Endothelial cell (in vitro differentiated cells): Measurements from ENCODE around the gene PLPPR3. TPM values are rescaled to one million over a fixed set of nuclear protein-coding genes. Genes with fewer than 3 reads are reported as not detected.

Experiments
- DNase-seq: peaks from one replicate; pipeline ENCODE4 v3.0.0; 2021; ENCODE audit warnings: low spot score
- H3K27ac Mint-ChIP-seq: one replicate; pipeline ENCODE4 v1.8.0; 2021; ENCODE audit warnings: mixed read lengths, inconsistent platforms; ENCODE audit not compliant: unreplicated experiment
- H3K27me3 Mint-ChIP-seq: one replicate; pipeline ENCODE4 v1.8.0; 2021; ENCODE audit warnings: mild to moderate bottlenecking, moderate library complexity, mixed read lengths, inconsistent platforms; ENCODE audit not compliant: unreplicated experiment
- H3K36me3 Mint-ChIP-seq: one replicate; pipeline ENCODE4 v1.8.0; 2021; ENCODE audit warnings: mild to moderate bottlenecking, low read depth, mixed read lengths, inconsistent platforms; ENCODE audit not compliant: unreplicated experiment
- H3K4me1 Mint-ChIP-seq: one replicate; pipeline ENCODE4 v1.8.0; 2021; ENCODE audit warnings: mild to moderate bottlenecking, mixed read lengths, inconsistent platforms; ENCODE audit not compliant: unreplicated experiment
- H3K4me3 Mint-ChIP-seq: one replicate; pipeline ENCODE4 v1.8.0; 2021; ENCODE audit warnings: mild to moderate bottlenecking, mixed read lengths, inconsistent platforms; ENCODE audit not compliant: unreplicated experiment
- H3K9me3 Mint-ChIP-seq: one replicate; pipeline ENCODE4 v1.8.0; 2021; ENCODE audit warnings: mixed read lengths, inconsistent platforms; ENCODE audit not compliant: unreplicated experiment
- total RNA-seq: library from RNA; stranded (reverse); fragmentation: NEBNext Ultra II Directional; extraction: Animal tissue kit (Norgen Biotek cat#: 25700); gene quantifications from one replicate; pipeline ENCODE4 v1.2.1, GENCODE V29; 2021; ENCODE audit not compliant: unreplicated experiment
- TF ChIP-seq, protein P1 (sequence below): fragments of 200-600 bp; sonication (generic); IDR thresholded peaks from one replicate; pipeline ENCODE4 v1.5.0; 2021; ENCODE audit warnings: antibody characterized with exemption; ENCODE audit not compliant: unreplicated experiment

Gene PLPPR3
- total RNA-seq, 1 donor from 2014 or later: 17.6 TPM

DNA sequence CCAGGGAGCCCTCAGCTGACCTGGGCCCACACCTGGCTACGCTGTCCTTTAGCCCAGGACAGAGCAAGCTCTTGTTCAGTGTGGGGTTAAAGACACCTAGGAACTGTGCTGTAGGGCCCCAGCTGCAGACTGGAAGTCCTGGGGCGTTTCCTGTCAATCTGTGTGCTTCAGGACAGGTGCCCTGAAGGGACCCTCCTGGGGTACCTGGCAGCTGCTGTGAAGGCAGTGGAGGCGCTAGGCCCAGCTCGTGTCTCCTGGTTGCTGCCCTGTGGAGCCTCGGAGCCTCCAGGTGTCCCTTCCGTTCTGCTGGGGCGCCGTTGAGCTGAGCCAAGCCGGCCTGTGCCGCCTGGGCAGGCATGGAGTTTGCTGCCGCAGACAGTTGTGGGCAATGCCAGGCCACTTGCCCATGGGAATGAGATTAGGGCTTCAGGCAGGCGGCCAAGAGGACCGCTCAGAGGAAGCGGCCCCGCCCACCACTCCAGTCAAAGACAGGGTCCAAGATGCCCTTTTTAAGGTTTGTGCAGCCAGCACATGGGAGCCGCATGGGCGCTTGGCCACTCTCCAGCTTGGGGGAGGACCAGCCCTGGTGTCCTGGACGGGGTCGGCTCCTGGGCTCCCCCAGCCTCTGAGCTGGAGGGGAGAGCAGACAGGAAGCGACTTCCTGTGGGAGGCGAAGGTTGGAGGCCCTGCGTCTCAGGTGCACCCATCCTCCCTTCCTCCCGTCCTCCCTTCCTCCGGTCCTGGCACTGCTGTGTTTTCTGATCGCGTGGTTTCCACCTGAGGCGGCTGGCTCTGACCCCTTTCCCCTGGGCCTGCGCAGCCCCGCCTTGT lies 20.5 kb downstream of the PLPPR3 start:
- Mint-ChIP-seq H3K27ac (no peak overlapping the region), H3K4me3 (no peak overlapping the region), H3K4me1 (peaks cover 32% of the 10 kb centered on the region), H3K9me3 (no peaks in the 10 kb centered on the region), H3K36me3 (peaks cover 29% of the 10 kb centered on the region), H3K27me3 (peaks cover 35% of the 10 kb centered on the region)
- TF ChIP-seq, protein P1, sequence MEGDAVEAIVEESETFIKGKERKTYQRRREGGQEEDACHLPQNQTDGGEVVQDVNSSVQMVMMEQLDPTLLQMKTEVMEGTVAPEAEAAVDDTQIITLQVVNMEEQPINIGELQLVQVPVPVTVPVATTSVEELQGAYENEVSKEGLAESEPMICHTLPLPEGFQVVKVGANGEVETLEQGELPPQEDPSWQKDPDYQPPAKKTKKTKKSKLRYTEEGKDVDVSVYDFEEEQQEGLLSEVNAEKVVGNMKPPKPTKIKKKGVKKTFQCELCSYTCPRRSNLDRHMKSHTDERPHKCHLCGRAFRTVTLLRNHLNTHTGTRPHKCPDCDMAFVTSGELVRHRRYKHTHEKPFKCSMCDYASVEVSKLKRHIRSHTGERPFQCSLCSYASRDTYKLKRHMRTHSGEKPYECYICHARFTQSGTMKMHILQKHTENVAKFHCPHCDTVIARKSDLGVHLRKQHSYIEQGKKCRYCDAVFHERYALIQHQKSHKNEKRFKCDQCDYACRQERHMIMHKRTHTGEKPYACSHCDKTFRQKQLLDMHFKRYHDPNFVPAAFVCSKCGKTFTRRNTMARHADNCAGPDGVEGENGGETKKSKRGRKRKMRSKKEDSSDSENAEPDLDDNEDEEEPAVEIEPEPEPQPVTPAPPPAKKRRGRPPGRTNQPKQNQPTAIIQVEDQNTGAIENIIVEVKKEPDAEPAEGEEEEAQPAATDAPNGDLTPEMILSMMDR: no peak
- DNase-seq: no peak

DNA sequence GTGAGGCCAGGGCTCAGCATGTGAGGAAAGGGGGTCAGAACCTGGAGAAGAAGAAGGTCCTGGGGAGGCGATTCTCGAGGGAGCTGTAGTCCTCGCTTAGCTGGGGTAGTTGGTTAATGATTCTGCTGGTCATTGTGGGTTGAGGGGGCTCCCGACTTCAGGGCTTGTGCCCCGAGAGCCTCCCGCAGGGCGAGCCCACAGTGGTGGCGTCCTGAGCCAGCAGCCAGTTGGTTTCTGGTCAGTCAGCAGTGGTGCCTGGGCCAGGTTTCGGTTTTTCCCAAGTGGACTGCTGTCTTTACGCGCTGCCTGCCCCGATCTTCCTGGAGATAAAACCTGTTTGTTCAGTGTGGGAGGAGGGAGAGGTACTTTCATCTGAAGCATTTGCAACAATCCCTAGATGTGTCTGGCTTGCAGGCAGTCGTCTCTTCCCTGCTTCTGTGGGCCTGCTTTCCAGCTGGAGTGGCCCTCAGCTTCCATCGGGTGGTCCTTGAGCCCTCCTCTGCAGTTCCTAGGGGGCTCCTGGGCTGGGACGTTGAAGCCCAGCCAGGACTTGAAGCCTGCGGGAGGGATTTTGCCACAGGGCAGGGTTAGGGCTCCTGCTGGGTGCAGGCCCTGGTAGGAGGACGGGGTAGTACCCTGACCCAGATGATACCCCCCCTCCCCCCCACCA lies 21.3 kb downstream of the PLPPR3 start:
- peaks cover 29% of the 10 kb centered on the region for H3K36me3 Mint-ChIP-seq
- H3K9me3 Mint-ChIP-seq: no peaks in the 10 kb centered on the region
- peaks cover 32% of the 10 kb centered on the region for H3K4me1 Mint-ChIP-seq
- H3K27me3 Mint-ChIP-seq: peaks cover 35% of the 10 kb centered on the region
- peak overlapping the region; percentile 87 for H3K27ac Mint-ChIP-seq
- no peak for DNase-seq
- TF ChIP-seq, protein P1: no peak
- peak overlapping the region; percentile 98 for H3K4me3 Mint-ChIP-seq

DNA sequence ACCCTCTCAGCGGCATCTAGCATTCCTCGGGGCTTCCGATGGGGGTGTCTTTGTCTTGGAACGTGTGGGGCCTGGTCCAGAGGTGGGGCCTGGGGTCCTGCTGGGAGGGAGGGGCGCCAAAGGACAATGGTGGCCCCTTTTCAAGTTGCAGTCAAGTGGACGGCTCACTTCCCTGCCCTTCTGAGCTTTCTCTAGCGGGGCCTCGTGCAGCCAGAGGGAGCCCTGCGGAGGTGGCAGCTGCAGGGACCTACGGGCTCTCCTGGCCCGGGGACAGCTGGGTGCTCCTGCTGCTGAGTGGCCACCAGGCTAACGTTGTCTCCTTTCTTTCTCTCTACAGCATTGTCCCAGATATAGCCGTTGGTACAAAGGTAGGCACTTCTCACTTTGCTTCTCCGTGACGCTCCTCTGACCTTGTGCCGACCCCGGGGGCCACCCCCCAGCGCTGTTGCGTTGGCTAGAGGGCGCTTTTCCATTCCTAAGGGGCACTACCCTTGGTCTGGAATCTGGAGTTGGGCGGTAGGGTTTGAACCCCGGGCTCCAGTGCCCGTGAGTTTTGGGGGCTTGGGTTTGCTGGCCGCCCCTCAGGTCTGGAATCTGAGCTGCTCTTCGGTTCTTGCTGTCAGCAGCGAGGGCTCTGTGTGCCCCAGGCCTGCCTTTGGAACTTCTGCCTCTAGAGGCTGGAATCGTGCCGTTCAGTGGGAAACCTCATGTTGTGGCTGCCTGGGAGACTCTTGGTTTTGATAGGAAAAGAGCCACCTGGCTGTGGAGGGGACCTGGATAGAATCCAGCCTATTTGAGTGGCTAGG lies 22.5 kb downstream of the PLPPR3 start:
- H3K9me3 Mint-ChIP-seq: no peaks in the 10 kb centered on the region
- peaks cover 26% of the 10 kb centered on the region for H3K36me3 Mint-ChIP-seq
- H3K27ac Mint-ChIP-seq: peak overlapping the region; percentile 87
- no peak for DNase-seq
- peaks cover 32% of the 10 kb centered on the region for H3K4me1 Mint-ChIP-seq
- H3K27me3 Mint-ChIP-seq: peaks cover 32% of the 10 kb centered on the region
- TF ChIP-seq, protein P1: no peak
- peak overlapping the region; percentile 98 for H3K4me3 Mint-ChIP-seq

DNA sequence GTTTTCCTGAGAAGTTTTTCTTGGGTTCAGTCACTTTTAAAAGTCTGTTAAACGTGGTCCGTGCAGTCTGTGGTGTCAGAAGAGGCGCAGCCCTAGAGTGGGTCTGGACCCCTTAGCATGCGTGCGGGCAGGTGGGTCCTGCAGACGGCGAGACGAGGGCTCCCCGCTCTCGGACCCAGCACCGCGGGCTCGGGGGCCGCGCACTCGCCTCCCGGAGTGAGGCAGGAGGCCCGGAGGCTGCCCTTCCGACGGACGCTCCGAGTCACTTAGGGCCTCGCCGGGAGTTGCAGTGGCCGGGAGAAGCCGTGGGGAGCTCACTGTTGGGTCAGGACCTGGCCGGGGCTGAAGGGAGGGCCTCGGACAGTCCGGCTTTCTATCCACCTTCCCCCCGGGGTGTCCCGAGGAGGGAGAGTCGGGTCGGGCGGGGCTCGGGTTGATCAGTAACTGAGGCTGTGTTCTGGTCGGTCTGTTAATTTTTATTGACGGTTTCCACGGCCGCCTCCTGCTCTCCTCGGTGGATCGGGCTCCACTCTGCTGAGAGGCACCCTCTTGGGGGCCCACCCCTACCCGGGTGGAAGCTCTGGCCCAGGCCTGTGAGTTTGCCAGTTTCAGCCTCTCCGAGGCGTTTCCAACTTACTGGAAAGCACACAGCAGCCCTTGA lies 23.2 kb downstream of the PLPPR3 start:
- H3K9me3 Mint-ChIP-seq: no peaks in the 10 kb centered on the region

More for the DNA sequence above, 23.2 kb downstream of the PLPPR3 start:
- peaks cover 32% of the 10 kb centered on the region for H3K4me1 Mint-ChIP-seq
- H3K27me3 Mint-ChIP-seq: peaks cover 28% of the 10 kb centered on the region
- TF ChIP-seq, protein P1: no peak
- H3K36me3 Mint-ChIP-seq: peaks cover 26% of the 10 kb centered on the region
- H3K4me3 Mint-ChIP-seq: peak overlapping the region; percentile 98
- DNase-seq: no peak
- H3K27ac Mint-ChIP-seq: peak overlapping the region; percentile 98
